Epidermal melanocyte (primary cell): ENCODE measurements around the gene POLR3E.
"Not testable (repeated sequence)": the region's sequence is repeated elsewhere in the genome, so short reads cannot be mapped to it uniquely, and the experiment has no call there.

Source experiments
- DNase-seq: peaks from one replicate; pipeline ENCODE4 v3.0.0; 2011; ENCODE audit warnings: low spot score; ENCODE audit not compliant: insufficient read length

The POLR3E gene

GRCh38 chr16:22291860-22292318 lies 5.3 kb upstream of the POLR3E start:
- no peak for DNase-seq

- no peak for DNase-seq
Observed at GRCh38 chr16:22292320-22292719, 4.9 kb upstream of the POLR3E start.

- DNase-seq: no peak
Observed at GRCh38 chr16:22293137-22294106, 3.8 kb upstream of the POLR3E start.

- no peak for DNase-seq
Observed at GRCh38 chr16:22296225-22297113, 740 bp upstream of the POLR3E start.

GRCh38 chr16:22297871-22298733 lies 893 bp downstream of the POLR3E start:
- DNase-seq: peak; percentile 88

GRCh38 chr16:22299036-22299435 lies 1.8 kb downstream of the POLR3E start:
- no peak for DNase-seq

GRCh38 chr16:22300427-22301071 lies 3.3 kb downstream of the POLR3E start:
- DNase-seq: peak; percentile 71

GRCh38 chr16:22301423-22301822 lies 4.2 kb downstream of the POLR3E start:
- not testable (repeated sequence) for DNase-seq

GRCh38 chr16:22302776-22303363 lies 5.7 kb downstream of the POLR3E start:
- no peak for DNase-seq

GRCh38 chr16:22304411-22304810 lies 7.2 kb downstream of the POLR3E start:
- no peak for DNase-seq

GRCh38 chr16:22306788-22307187 lies 9.6 kb downstream of the POLR3E start:
- no peak for DNase-seq

- DNase-seq: no peak
Observed at GRCh38 chr16:22307838-22308237, 10.6 kb downstream of the POLR3E start.

- no peak for DNase-seq
Observed at GRCh38 chr16:22308824-22309520, 11.8 kb downstream of the POLR3E start.

- no peak for DNase-seq
Observed at GRCh38 chr16:22311520-22311919, 14.3 kb downstream of the POLR3E start.

- no peak for DNase-seq
Observed at GRCh38 chr16:22312897-22313781, 15.9 kb downstream of the POLR3E start.

- no peak for DNase-seq
Observed at GRCh38 chr16:22313876-22314470, 16.8 kb downstream of the POLR3E start.

- DNase-seq: no peak
Observed at GRCh38 chr16:22314661-22315626, 17.7 kb downstream of the POLR3E start.
